H1 (cell line): Measurements from ENCODE around the gene VOPP1. TPM values are rescaled to one million over a fixed set of nuclear protein-coding genes. Genes with fewer than 3 reads are reported as not detected.
A peak's percentile ranks its signal among the peaks of the same experiment; 100 is the strongest.

Experiments used
- CTCF ChIA-PET: fragments of 300-600 bp; sonication (Branson Sonifier 250); formaldehyde crosslinking; loops from one replicate; lab custom pipeline; 2021; ENCODE audit not compliant: partially characterized antibody; lab: Charles Lee
- POLR2A ChIA-PET: fragments of 300-600 bp; sonication (Branson Sonifier 250); formaldehyde crosslinking; loops from one replicate; lab custom pipeline; 2021; ENCODE audit warnings: inconsistent platforms; ENCODE audit not compliant: partially characterized antibody; lab: Charles Lee
- DNase-seq, 2 experiments: peaks; one replicate each; pipeline versions ENCODE4 v3.0.0 to v3.0.0-alpha.2; 2010 to 2022; ENCODE audit warnings: low spot score in 2 of 2, low read depth in 1 of 2, mixed read lengths in 1 of 2
- FAIRE-seq: peaks from 2 replicates; lab custom pipeline; 2011; peaks lifted over from hg19 to GRCh38; lab: Jason Lieb, UNC
- H2AFZ ChIP-seq: 2 replicates; pipeline ENCODE4 v1.8.1; 2012; ENCODE audit warnings: low read length, inconsistent platforms
- H2AK5ac ChIP-seq: 2 replicates; pipeline ENCODE4 v1.6.1; 2013; ENCODE audit warnings: low read depth, low read length
- H2BK120ac ChIP-seq: replicated peaks from 2 replicates; pipeline ENCODE3; 2013; ENCODE audit warnings: low read depth, low read length, inconsistent platforms
- H2BK12ac ChIP-seq: 2 replicates; pipeline ENCODE4 v1.6.1; 2013; ENCODE audit warnings: low read depth, low read length
- H2BK15ac ChIP-seq: 2 replicates; pipeline ENCODE4 v1.6.1; 2013; ENCODE audit warnings: low read length
- H2BK20ac ChIP-seq: 2 replicates; pipeline ENCODE4 v1.6.1; 2013; ENCODE audit warnings: low read length
- H2BK5ac ChIP-seq: 2 replicates; pipeline ENCODE4 v1.6.1; 2013; ENCODE audit warnings: low read depth, low read length
- H3K14ac ChIP-seq: 2 replicates; pipeline ENCODE4 v1.6.1; 2013; ENCODE audit warnings: inconsistent platforms; ENCODE audit not compliant: insufficient read length
- H3K18ac ChIP-seq: 2 replicates; pipeline ENCODE4 v1.6.1; 2013; ENCODE audit warnings: low read length; ENCODE audit errors: extremely low read depth
- H3K23ac ChIP-seq: 2 replicates; pipeline ENCODE4 v1.6.1; 2013; ENCODE audit warnings: inconsistent platforms; ENCODE audit not compliant: insufficient read length
- H3K23me2 ChIP-seq: 2 replicates; pipeline ENCODE4 v1.6.1; 2013; ENCODE audit warnings: low read depth, low read length
- H3K27ac ChIP-seq: 2 replicates; pipeline ENCODE4 v1.6.1; 2011; ENCODE audit warnings: low read depth, low read length, inconsistent platforms
- H3K27me3 ChIP-seq, 4 experiments: replicated peaks in 1 of 4; 1 replicate in 1 of 4; 2 replicates in 3 of 4; pipeline versions ENCODE4 v1.6.1 to v1.8.1; 2011 to 2013; ENCODE audit warnings: low read length in 3 of 4, mild to moderate bottlenecking in 3 of 4, inconsistent platforms in 2 of 4, mixed read lengths in 2 of 4, moderate library complexity in 1 of 4; ENCODE audit not compliant: control insufficient read depth in 3 of 4, insufficient read depth in 3 of 4; ENCODE audit errors: extremely low read depth in 1 of 4
- H3K36me3 ChIP-seq, 4 experiments: 2 replicates each; pipeline versions ENCODE4 v1.6.1 to v1.8.1; 2011 to 2013; ENCODE audit warnings: mild to moderate bottlenecking in 4 of 4, low read length in 3 of 4, moderate library complexity in 2 of 4, control low read depth in 1 of 4, inconsistent platforms in 1 of 4; ENCODE audit not compliant: insufficient read depth in 4 of 4, control insufficient read depth in 2 of 4
- H3K4ac ChIP-seq: replicated peaks from 2 replicates; pipeline ENCODE3; 2013; ENCODE audit warnings: low read length, low read depth, mixed read lengths, inconsistent platforms; ENCODE audit not compliant: insufficient read length
- H3K4me1 ChIP-seq, 4 experiments: replicated peaks in 1 of 4; 1 replicate in 1 of 4; 2 replicates in 3 of 4; pipeline versions ENCODE4 v1.6.1 to v1.8.1; 2011 to 2013; ENCODE audit warnings: low read length in 3 of 4, inconsistent platforms in 2 of 4, mixed read lengths in 1 of 4; ENCODE audit not compliant: insufficient read depth in 4 of 4, control insufficient read depth in 3 of 4
- H3K4me2 ChIP-seq, 2 experiments: 2 replicates each; pipeline versions ENCODE4 v1.6.1 to v1.8.1; 2011 to 2013; ENCODE audit warnings: low read depth in 2 of 2, low read length in 2 of 2, control low read depth in 1 of 2, inconsistent platforms in 1 of 2, mild to moderate bottlenecking in 1 of 2; ENCODE audit not compliant: insufficient read depth in 1 of 2
- H3K4me3 ChIP-seq, 4 experiments: fragments of 200-600, 300-600 bp in 1 of 4; sonication (generic), shearing (Covaris generic), sonication (Bioruptor Twin) in 1 of 4; 2 replicates each; pipeline versions ENCODE4 v1.5.1 to v1.8.1; 2011 to 2016; ENCODE audit warnings: low read length in 4 of 4, low read depth in 3 of 4, control low read depth in 2 of 4, inconsistent platforms in 2 of 4, mild to moderate bottlenecking in 2 of 4, mixed read lengths in 1 of 4, moderate library complexity in 1 of 4; ENCODE audit not compliant: insufficient read depth in 2 of 4; ENCODE audit errors: extremely low read depth in 1 of 4
- H3K56ac ChIP-seq: replicated peaks from 2 replicates; pipeline ENCODE3; 2013; ENCODE audit warnings: low read depth, mild to moderate bottlenecking, mixed read lengths, low read length, inconsistent platforms; ENCODE audit not compliant: insufficient read length
- H3K79me1 ChIP-seq: 2 replicates; pipeline ENCODE4 v1.6.1; 2013; ENCODE audit warnings: low read depth, low read length, control low read depth
- H3K79me2 ChIP-seq, 2 experiments: 2 replicates each; pipeline versions ENCODE4 v1.6.1 to v1.8.1; 2012 to 2013; ENCODE audit warnings: low read length in 2 of 2, mild to moderate bottlenecking in 2 of 2, inconsistent platforms in 1 of 2; ENCODE audit not compliant: insufficient read depth in 2 of 2, control insufficient read depth in 1 of 2
- H3K9ac ChIP-seq, 4 experiments: replicated peaks in 1 of 4; 1 replicate in 1 of 4; 2 replicates in 3 of 4; pipeline versions ENCODE4 v1.6.1 to v1.8.1; 2011 to 2013; ENCODE audit warnings: low read depth in 3 of 4, low read length in 3 of 4, control low read depth in 2 of 4, mild to moderate bottlenecking in 2 of 4, moderate library complexity in 2 of 4, inconsistent platforms in 1 of 4; ENCODE audit errors: extremely low read depth in 1 of 4
- H3K9me3 ChIP-seq, 2 experiments: 2 replicates each; pipeline versions ENCODE4 v1.6.1 to v1.8.1; 2012 to 2013; ENCODE audit warnings: mild to moderate bottlenecking in 2 of 2, moderate library complexity in 2 of 2, control low read depth in 1 of 2, inconsistent platforms in 1 of 2, low read depth in 1 of 2, low read length in 1 of 2, mixed read lengths in 1 of 2; ENCODE audit not compliant: insufficient read depth in 2 of 2
- H4K20me1 ChIP-seq, 2 experiments: replicated peaks in 1 of 2; 2 replicates each; pipeline versions ENCODE3 to v1.8.1; 2011 to 2013; ENCODE audit warnings: inconsistent platforms in 2 of 2, low read length in 2 of 2, mild to moderate bottlenecking in 1 of 2; ENCODE audit not compliant: insufficient read depth in 2 of 2, control insufficient read depth in 1 of 2
- H4K5ac ChIP-seq: 2 replicates; pipeline ENCODE4 v1.6.1; 2013; ENCODE audit warnings: low read length, low read depth, mixed read lengths, inconsistent platforms; ENCODE audit not compliant: insufficient read length
- H4K8ac ChIP-seq: 2 replicates; pipeline ENCODE4 v1.8.0; 2013; ENCODE audit warnings: mild to moderate bottlenecking, moderate library complexity, low read length, inconsistent platforms; ENCODE audit not compliant: insufficient read depth; ENCODE audit errors: extremely low read depth
- H4K91ac ChIP-seq: replicated peaks from 2 replicates; pipeline ENCODE3; 2013; ENCODE audit warnings: low read length, mixed read lengths, inconsistent platforms; ENCODE audit not compliant: insufficient read length
- CEBPB ChIP-seq: IDR thresholded peaks from 2 replicates; pipeline ENCODE4 v1.6.1; 2012; ENCODE audit warnings: low read depth, low read length
- HDAC2 ChIP-seq, 2 experiments: fragments of 300-600 bp in 1 of 2; sonication (generic) in 1 of 2; IDR thresholded peaks; 2 replicates each; pipeline ENCODE4 v1.6.1; 2011 to 2012; ENCODE audit warnings: low read depth in 2 of 2, low read length in 2 of 2, mild to moderate bottlenecking in 2 of 2, moderate library complexity in 2 of 2, borderline replicate concordance in 1 of 2, inconsistent platforms in 1 of 2
- WGBS, 2 experiments: shearing (Covaris generic) in 1 of 2; methylation state at CpG; one replicate each; pipeline versions ENCODE4 v1.1.6 to v1.1.7; 2013 to 2015; ENCODE audit warnings: low lambda C conversion rate in 2 of 2, mixed read lengths in 2 of 2, inconsistent platforms in 1 of 2, low coverage in 1 of 2, missing lambda C conversion rate in 1 of 2; ENCODE audit not compliant: insufficient replicate concordance in 2 of 2, insufficient coverage in 1 of 2, insufficient read length in 1 of 2; ENCODE audit errors: extremely low coverage in 1 of 2, missing lambda C conversion rate in 1 of 2; 5-methylcytosine and 5-hydroxymethylcytosine counted together
- polyA plus RNA-seq, 7 experiments: library from polyadenylated mRNA; depleted of rRNA in 3 of 7; stranded (reverse) in 5 of 7; unstranded in 2 of 7; fragments of >200 nt in 5 of 7; fragments of 200-250 nt in 2 of 7; gene quantifications; 1 replicate in 5 of 7; 2 replicates in 1 of 7; 4 replicates in 1 of 7; pipeline versions ENCODE4 v1.2.1 to v1.2.3, GENCODE V29; 2011 to 2013; ENCODE audit warnings: missing spikeins in 2 of 7, mixed read lengths in 2 of 7
- total RNA-seq: library from RNA; stranded (reverse); fragmentation: NEBNext Ultra II Directional; extraction: Animal tissue kit (Norgen Biotek cat#: 25700); gene quantifications from 2 replicates; pipeline ENCODE4 v1.2.1, GENCODE V29; 2021
- TF ChIP-seq, protein P1 (sequence below), 3 experiments: IDR thresholded peaks; 1 replicate in 2 of 3; 2 replicates in 1 of 3; pipeline versions ENCODE4 v1.5.1 to v1.6.1; 2011; ENCODE audit warnings: low read length in 3 of 3, mild to moderate bottlenecking in 3 of 3, inconsistent platforms in 2 of 3, low read depth in 1 of 3, moderate library complexity in 1 of 3; ENCODE audit not compliant: insufficient read depth in 1 of 3; ENCODE audit errors: control extremely low read depth in 1 of 3

The VOPP1 gene
- total and polyA plus RNA-seq, 2 of the 8 experiments (the other 6 are each of a cell fraction or from before 2014, with no cell fraction given) = 44.7 to 83.0 TPM

DNA sequence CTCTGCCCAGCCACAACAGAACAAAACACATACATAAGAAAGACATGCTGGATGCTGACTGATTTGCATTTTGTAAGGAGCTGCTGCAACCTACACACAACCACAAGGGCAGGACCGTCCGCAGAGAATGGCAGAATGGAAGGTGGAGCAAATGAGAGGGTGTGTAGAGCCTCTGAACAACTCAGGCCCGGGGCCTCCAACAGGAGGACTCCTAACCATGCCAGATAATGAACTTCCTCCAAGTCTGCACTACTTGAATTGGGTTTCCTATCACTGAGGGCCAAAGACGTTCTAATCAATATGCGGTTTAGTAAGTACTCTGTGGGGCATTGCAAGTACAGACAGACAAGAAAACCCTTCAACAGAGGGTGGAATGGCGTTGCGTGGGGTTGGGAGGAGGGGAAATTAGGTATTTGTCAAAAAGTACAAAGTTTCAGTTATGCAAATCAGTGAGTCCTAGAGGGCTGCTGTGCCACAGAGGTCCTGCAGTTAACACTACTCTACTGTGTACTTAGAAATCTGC, 14.6 kb downstream of the VOPP1 start:
- Histone ChIP-seq H4K20me1 (peaks cover 7 to 21% of the 10 kb centered on the region in 2 experiments), H4K5ac (no peak overlapping the region), H3K14ac (no peak overlapping the region), H3K18ac (no peak overlapping the region), H2AK5ac (no peak overlapping the region), H3K36me3 (peaks cover 0 to 2% (median 0%) of the 10 kb centered on the region in 4 experiments; a peak in 1 of 8 replicates), H2BK20ac (no peak overlapping the region), H3K23me2 (no peaks in the 10 kb centered on the region; the same call in 1 of the 2 replicates), H3K56ac (no peak overlapping the region), H2BK5ac (no peak overlapping the region), H2BK15ac (no peak overlapping the region), H3K4me1 (peaks cover 11 to 43% (median 27%) of the 10 kb centered on the region in 4 experiments), H3K23ac (no peak overlapping the region), H2BK12ac (no peak overlapping the region), H3K9me3 (no peaks in the 10 kb centered on the region; a peak in 1 of 4 replicates), H3K79me1 (peaks cover 38% of the 10 kb centered on the region), H4K8ac (no peak overlapping the region), H3K4ac (no peak overlapping the region), H2BK120ac (no peak overlapping the region), H3K4me3 (peak overlapping the region in 1 of 4 experiments; percentile 4; a peak in 1 of 8 replicates), H3K27ac (no peak overlapping the region), H2AFZ (no peak overlapping the region), H4K91ac (no peak overlapping the region), H3K79me2 (peaks cover 27 to 97% of the 10 kb centered on the region in 2 experiments), H3K9ac (no peak overlapping the region), H3K4me2 (peak overlapping the region; percentile 22 to 28), H3K27me3 (no peaks in the 10 kb centered on the region)
- TF ChIP-seq, protein P1, sequence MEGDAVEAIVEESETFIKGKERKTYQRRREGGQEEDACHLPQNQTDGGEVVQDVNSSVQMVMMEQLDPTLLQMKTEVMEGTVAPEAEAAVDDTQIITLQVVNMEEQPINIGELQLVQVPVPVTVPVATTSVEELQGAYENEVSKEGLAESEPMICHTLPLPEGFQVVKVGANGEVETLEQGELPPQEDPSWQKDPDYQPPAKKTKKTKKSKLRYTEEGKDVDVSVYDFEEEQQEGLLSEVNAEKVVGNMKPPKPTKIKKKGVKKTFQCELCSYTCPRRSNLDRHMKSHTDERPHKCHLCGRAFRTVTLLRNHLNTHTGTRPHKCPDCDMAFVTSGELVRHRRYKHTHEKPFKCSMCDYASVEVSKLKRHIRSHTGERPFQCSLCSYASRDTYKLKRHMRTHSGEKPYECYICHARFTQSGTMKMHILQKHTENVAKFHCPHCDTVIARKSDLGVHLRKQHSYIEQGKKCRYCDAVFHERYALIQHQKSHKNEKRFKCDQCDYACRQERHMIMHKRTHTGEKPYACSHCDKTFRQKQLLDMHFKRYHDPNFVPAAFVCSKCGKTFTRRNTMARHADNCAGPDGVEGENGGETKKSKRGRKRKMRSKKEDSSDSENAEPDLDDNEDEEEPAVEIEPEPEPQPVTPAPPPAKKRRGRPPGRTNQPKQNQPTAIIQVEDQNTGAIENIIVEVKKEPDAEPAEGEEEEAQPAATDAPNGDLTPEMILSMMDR (IDR thresholded peaks at IDR 0.05; ENCODE audit: control extremely low read depth in 1 of 3, insufficient read depth in 1 of 3, low read depth in 1 of 3, low read length in 3 of 3) = peak; percentile 3 to 34 (median 11); a peak in 2 of 4 replicates
- no peak for TF ChIP-seq HDAC2 (IDR thresholded peaks at IDR 0.05; ENCODE audit: borderline replicate concordance in 1 of 2, low read depth in 2 of 2, low read length in 2 of 2)
- TF ChIP-seq CEBPB = 0 out of 2 replicates have a peak, but pooled peaks have one; percentile 2
- DNase-seq = no peak
- POLR2A ChIA-PET = interaction anchor here (0.6 to 1.0 kb wide), 2 partner anchors 14 to 140 kb away, joined by 4 to 5 read pairs; no protein-coding TSS in a partner anchor
- 47% methylated on average over 7 of the region's 7 CpGs; no CpG with 5 or more reads in 1 of the 2 experiments for WGBS, 2 experiments
- CTCF ChIA-PET = interaction anchor here (0.8 to 1.5 kb wide), 2 partner anchors 10 to 36 kb away, joined by 3 to 5 read pairs; no protein-coding TSS in a partner anchor
- FAIRE-seq = peak; percentile 58
